Measurements from ENCODE around the gene GAB1.

The GAB1 gene

GRCh38 chr4:143410015-143410414 is 73.3 kb downstream of the GAB1 start:
- TF ChIP-seq CTCF (IDR thresholded peaks at IDR 0.05; ENCODE audit: low read length, missing control alignments) = no peak
- no peak overlapping the region for H3K4me3 ChIP-seq (replicated peaks; ENCODE audit: low read depth, low read length)
- no peak for DNase-seq (ENCODE audit: low read depth)

GRCh38 chr4:143411527-143412419 is 75.1 kb downstream of the GAB1 start:
- TF ChIP-seq CTCF (IDR thresholded peaks at IDR 0.05; ENCODE audit: low read length, missing control alignments) = no peak
- H3K4me3 ChIP-seq (replicated peaks; ENCODE audit: low read depth, low read length) = no peak overlapping the region
- DNase-seq (ENCODE audit: low read depth) = peak; percentile 50

- TF ChIP-seq CTCF (IDR thresholded peaks at IDR 0.05; ENCODE audit: low read length, missing control alignments) = no peak
- H3K4me3 ChIP-seq (replicated peaks; ENCODE audit: low read depth, low read length) = no peak overlapping the region
- DNase-seq (ENCODE audit: low read depth) = no peak
Measured at GRCh38 chr4:143412420-143412758, 75.7 kb downstream of the GAB1 start.

GRCh38 chr4:143417679-143418403 is 81.2 kb downstream of the GAB1 start:
- DNase-seq (ENCODE audit: low read depth) = no peak
- TF ChIP-seq CTCF (IDR thresholded peaks at IDR 0.05; ENCODE audit: low read length, missing control alignments) = no peak

GRCh38 chr4:143420227-143420626 is 83.6 kb downstream of the GAB1 start:
- H3K4me3 ChIP-seq (replicated peaks; ENCODE audit: low read depth, low read length) = no peak overlapping the region
- TF ChIP-seq CTCF (IDR thresholded peaks at IDR 0.05; ENCODE audit: low read length, missing control alignments) = no peak
- DNase-seq (ENCODE audit: low read depth) = no peak

More at GRCh38 chr4:143417679-143418403, 81.2 kb downstream of the GAB1 start:
- no peak overlapping the region for H3K4me3 ChIP-seq (replicated peaks; ENCODE audit: low read depth, low read length)

- no peak for DNase-seq (ENCODE audit: low read depth)
Measured at GRCh38 chr4:143421609-143422008, 84.9 kb downstream of the GAB1 start.

More at GRCh38 chr4:143421609-143422008, 84.9 kb downstream of the GAB1 start:
- no peak overlapping the region for H3K4me3 ChIP-seq (replicated peaks; ENCODE audit: low read depth, low read length)
- TF ChIP-seq CTCF (IDR thresholded peaks at IDR 0.05; ENCODE audit: low read length, missing control alignments) = no peak

Measured in fibroblast of pulmonary artery (primary cell).